Activated CD4-positive, CD25-positive, alpha-beta regulatory T cell (primary cell): ENCODE data around the gene UBE3D.
"Not testable (repeated sequence)": the region's sequence is repeated elsewhere in the genome, so short reads cannot be mapped to it uniquely, and the experiment has no call there.

ENCODE experiments used
- DNase-seq, 4 experiments: peaks; one replicate each; lab custom pipeline; 2025; lab: John Stamatoyannopoulos, UW

The UBE3D gene

DNA sequence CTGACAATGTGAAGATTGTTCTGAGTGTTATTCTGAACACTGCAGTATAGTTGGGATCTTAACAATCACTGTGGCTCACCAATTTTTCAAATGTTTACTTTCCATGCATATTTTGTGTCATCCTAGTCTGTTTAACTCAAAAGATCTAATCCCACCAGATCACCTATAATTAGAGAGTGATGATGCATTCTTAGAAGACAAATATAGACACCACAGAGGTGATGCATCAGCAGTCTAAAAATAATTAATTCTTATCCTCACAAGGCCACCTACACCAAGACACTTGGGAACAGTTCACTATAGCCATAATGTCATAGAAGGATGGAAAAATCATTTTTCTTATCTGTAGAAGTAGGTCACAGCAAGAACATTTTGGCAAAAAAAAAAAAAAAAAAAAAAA lies 154.8 kb downstream of the UBE3D start:
- DNase-seq, result no peak

DNA sequence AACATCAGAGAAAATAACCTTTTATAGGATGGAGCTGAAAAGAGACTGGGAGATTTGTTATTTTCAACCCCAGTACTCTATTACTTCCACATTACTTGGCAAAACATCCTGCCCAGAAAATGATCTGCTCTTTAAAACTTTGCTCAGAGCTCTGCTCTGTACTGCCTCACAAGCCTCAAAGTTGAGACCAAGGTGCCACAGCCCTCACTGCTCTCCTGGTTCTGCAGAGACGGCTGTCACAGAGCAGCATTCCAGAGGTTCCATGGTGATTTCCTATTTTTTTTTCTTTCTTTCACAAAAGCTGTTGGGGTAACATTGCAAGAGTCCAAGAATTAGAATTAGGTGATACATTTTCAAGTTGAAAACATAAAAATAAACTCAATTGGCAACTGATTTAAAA lies 155.2 kb downstream of the UBE3D start:
- no peak for DNase-seq

DNA sequence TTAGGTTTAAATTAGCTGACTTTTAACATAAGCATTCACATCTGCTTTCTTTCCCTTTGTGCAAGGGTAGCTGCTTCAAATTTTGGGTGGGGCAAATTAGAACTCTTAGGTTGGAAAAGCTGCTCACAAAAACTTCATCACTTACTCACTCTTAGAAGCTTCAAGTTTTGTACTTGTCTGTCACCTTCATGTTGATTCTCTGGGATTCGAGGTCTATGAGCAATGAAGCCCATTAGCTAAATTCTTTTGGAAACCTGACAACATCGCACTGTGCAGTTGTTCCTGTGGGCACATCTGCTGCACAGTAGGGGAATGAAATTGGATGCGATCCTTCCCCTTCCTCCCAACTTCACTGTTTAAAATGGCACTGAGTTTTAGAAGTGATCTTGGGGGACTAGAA lies 156.1 kb downstream of the UBE3D start:
- no peak for DNase-seq

GRCh38 chr6:82908661-82909060 lies 157.0 kb downstream of the UBE3D start:
- DNase-seq, result no peak

GRCh38 chr6:82906951-82907350 lies 158.7 kb downstream of the UBE3D start:
- no peak for DNase-seq

DNA sequence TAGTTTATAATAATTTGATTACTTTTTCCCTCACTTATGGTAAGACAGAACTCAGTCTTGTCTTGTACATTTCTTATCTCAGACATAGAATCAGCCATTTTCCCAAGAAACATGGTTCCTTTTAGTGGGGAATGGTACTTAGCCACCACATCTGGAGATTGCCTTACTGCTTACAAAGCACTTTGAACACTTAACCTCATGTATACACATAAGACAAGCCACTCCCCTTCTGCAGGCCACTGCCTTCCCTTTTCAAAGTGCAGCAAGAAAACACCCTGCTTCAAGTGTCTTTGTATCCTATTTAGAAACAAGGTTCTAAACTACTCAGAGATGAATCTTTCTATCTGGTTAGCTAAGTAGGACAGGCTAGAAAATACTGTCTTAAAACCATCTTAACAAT lies 159.2 kb downstream of the UBE3D start:
- no peak for DNase-seq

DNA sequence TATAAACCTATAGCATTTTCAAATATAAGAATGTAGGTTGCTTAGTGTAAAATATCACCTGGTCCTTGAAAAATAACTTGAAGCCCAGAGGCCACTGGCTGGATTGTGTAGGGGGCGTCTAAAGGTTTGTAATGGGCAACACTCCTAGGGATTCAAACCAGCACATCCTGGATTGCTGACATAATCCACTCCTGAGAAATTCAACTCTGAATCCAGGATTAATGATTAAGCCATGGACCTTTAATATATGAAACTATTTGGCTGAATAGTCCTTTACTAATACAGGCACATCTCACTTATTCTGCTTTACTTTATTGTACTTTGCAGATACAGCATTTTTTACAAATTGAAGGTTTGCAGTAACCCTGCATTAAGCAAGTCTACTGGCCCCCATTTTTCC lies 160.8 kb downstream of the UBE3D start:
- no peak for DNase-seq

DNA sequence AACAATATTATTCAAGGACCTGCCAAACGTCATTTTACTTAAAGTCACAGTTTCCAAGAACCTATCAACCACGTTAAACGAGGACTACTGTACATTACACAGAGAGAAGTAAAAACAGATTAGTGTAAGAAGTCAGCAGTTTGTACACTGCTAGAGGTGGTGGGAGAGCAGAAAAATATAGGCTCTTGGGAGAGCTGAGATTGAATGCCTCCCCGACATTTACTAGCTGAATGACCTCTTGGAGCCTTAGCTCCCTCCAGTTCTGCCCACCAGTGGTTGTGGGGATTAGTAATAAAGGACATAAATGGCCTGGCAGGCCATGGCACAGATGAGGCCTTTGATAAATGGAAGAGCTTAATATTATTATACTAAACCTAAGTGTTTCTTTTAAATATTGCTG lies 161.4 kb downstream of the UBE3D start:
- DNase-seq, result no peak

DNA sequence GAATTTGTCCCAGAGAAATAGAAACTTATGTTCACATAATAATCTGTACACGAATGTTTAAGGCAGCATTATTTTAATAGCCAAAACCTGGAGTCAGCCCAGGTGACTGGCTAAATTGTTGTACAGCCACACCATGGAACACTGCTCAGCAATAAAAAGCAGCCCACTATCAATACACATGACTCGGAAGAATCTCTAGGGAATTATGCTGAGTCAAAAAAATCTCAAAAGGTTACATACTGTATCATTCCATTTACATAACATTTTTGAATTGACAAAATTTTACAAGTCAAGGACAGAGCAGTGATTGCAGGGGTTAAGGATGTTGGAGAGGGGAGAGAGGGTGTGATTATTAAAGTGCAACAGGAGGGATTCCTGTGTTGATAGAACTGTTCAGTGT lies 163.4 kb downstream of the UBE3D start:
- no peak for DNase-seq

DNA sequence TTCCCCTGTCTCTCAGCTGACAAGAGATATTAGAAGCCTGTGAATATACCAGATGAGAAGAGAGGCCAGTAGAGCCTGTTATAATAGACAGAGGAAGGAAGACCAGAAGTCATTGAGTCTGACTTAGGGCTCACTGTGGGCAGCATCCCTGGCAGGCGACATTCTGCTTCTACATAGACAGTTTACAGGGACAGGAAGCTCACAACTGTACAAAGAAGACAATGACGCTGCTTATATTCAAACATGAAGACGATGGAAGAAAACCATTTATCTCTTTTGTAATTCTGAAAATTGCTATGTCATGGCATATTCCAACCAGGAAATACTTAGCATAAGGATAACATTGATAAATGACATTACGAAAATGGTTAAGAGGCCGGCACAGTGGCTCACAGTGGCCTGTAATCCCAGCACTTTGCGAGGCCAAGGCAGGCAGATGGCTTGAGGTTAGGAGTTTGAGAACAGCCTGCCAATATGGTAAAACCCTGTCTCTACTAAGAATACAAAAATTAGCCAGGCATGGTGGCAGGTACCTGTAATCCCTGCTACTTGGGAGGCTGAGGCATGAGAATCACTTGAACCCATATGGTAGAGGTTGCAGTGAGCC lies 170.9 kb downstream of the UBE3D start:
- no peak for DNase-seq

- no peak for DNase-seq
Measured at GRCh38 chr6:82893889-82894652, 171.6 kb downstream of the UBE3D start.

DNA sequence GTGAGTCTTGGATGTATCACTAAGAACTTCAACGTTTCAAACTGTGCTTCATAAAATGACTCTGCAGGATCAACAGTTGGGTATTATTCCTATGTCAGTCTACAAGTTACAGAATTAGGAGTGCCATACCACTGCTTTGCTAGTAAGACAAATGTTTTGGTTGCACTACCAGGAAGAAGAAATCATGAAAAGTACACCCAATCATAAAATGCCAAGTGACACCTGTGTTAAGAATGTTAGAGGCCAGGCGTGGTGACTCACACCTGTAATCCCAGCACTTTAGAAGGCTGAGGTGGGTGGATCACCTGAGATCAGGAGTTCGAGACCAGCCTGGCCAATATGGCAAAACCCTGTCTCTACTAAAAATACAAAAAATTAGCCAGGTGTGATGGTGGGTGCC lies 174.1 kb downstream of the UBE3D start:
- not testable (repeated sequence) for DNase-seq

- DNase-seq, result no peak
Measured at GRCh38 chr6:82891076-82891475, 174.6 kb downstream of the UBE3D start.

- DNase-seq, result no peak
Measured at GRCh38 chr6:82890240-82890639, 175.4 kb downstream of the UBE3D start.

GRCh38 chr6:82889143-82889542 lies 176.5 kb downstream of the UBE3D start:
- DNase-seq, result no peak

GRCh38 chr6:82882363-82883023 lies 183.1 kb downstream of the UBE3D start:
- no peak for DNase-seq

- DNase-seq, result no peak
Measured at GRCh38 chr6:82881519-82881918, 184.1 kb downstream of the UBE3D start.

DNA sequence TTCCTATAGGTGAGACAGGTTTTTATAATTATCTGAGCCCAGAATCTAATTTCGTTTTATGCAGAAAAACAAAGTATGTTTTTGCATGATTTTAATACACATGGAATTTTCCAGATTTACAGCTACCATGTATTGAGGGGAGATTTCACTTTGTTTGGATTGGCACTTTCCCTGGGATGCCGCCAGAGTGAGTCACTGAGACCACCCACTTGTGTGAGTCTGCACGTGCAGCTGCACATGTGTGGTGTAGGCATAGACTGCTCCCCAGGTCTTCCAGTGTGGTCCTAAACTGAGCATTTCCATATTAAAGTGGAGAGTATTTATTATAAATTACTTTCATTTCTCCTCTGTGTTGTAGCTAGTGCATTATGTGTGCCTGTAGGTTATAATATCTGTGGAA lies 186.8 kb downstream of the UBE3D start:
- no peak for DNase-seq

DNA sequence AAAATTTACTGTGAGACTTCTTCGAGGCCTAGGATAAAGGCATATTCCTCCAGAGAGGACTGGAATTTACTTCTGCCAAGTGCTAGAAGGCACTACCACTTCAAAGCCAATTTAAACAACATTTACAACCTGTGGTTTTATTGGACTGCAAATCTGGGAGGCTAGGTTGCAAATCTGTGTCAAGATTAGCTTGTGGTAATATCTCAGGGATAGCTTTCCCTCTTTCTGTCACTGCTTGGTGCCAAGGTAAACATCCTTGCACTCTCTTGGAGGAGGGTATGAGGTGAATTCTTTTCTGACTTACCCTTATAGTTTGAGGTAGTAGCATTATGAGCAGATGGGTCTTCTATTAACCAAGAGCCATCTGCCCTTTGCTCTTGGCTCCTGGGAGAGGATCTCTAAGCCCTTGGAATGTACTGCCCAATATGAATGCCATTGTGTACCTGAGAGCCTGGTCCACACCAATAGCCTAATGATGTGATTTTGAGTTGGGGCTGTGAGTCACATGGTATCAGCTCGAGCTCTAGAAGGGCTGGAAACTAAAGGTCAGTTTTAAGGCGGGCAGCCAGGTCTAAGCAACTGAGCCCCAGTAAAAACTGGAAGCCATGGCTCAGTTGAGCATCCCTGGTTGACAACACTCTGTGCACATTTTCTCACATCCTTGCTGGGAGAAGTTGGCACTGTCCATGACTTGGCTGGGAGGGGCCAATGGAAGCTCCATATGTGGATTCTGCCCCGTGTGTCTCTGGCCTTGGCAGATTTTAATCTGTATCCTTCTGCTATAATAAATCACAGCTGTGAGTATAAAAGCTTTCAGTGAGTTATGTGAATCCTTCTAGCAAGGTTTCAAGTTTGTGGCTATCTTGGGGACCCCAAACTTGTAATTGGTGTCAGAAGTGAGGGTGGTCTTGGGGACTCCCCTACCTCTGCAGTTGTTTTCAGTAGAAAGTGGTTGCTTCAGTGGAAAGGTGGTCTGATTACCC lies 188.1 kb downstream of the UBE3D start:
- DNase-seq, result no peak

DNA sequence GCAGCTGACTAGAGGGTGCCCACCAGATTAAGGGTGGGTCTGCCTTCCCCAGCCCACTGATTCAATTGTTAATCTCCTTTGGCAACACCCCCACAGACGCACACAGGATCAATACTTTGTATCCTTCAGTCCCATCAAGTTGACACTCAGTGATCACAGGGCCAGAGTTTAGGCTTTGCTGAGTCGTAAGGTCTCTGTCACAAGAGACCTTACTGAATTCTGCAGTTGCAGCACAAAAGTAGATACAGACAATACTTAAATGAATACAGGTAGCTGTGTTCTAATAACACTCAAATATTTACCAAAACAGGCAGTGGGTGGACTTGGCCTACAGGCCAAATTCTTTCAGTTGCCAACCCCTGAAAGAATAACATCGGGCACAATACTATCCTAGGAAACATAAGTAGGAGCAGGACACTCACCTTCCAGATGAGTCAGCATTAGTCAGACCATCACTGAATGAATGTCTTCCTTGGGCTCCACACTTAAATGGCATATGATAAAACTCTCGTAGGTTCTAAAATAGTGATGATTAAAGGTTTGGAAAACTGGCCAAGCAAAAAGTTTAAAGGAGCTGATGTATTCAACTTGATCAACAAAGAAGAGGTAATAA lies 190.0 kb downstream of the UBE3D start:
- no peak for DNase-seq

DNA sequence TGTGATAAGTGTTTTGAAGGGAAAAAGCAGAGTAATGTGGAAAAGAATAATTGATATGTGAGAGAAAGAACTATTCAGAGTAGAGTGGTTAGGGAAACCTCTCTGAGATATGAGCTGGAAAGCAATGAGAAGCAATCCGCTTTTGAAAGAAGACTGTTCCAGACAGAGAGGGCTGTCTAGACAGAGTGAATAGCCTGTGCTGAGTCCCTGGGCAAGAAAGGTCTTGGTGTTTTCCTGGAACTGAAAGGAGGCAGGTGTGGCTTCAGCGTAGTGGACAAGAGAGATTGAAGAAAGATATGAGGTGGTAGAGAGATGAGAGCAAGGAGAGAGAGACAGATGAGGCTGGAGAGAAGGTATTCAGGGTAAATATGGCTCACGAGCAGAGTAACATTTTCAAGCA lies 190.8 kb downstream of the UBE3D start:
- no peak for DNase-seq

- no peak for DNase-seq
Measured at GRCh38 chr6:82872185-82872584, 193.5 kb downstream of the UBE3D start.
